ENCODE data around the gene MAPK1IP1L. TPM values are rescaled to one million over a fixed set of nuclear protein-coding genes. Genes with fewer than 3 reads are reported as not detected.

The MAPK1IP1L gene
- total RNA-seq, 1 donor from 2014 or later = 72.5 TPM

DNA sequence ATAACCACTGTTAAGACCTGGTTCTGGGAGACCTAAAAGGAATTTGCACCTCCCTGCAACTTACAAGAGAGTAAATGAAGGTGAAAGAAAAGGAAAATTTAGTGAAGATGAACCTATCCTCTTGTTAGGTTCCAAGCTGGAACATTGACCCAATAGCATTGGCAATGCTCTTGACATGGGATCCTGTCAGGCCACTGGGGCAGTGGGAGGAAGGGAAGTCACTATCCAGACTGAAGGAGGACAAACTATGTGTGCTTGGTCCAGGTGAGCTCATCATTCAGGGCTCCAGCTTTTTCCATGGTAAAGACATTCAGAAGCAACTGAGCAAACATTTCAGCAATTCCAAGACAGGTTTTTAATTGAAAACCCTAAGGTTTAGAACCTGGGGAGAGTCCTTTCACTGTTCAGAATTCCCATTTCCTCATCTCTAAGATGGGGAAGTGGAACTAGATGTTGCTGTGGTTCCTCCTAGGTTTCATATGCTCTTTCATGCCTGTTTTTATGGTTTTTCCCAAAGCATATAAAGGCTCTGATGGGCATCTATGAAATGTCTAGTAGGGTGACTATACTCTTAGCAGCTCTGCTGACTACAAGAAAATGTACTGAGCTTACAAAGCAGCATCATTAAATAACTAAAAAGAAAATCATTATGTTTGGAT lies 33.1 kb downstream of the MAPK1IP1L start:
- TF ChIP-seq, protein P1, sequence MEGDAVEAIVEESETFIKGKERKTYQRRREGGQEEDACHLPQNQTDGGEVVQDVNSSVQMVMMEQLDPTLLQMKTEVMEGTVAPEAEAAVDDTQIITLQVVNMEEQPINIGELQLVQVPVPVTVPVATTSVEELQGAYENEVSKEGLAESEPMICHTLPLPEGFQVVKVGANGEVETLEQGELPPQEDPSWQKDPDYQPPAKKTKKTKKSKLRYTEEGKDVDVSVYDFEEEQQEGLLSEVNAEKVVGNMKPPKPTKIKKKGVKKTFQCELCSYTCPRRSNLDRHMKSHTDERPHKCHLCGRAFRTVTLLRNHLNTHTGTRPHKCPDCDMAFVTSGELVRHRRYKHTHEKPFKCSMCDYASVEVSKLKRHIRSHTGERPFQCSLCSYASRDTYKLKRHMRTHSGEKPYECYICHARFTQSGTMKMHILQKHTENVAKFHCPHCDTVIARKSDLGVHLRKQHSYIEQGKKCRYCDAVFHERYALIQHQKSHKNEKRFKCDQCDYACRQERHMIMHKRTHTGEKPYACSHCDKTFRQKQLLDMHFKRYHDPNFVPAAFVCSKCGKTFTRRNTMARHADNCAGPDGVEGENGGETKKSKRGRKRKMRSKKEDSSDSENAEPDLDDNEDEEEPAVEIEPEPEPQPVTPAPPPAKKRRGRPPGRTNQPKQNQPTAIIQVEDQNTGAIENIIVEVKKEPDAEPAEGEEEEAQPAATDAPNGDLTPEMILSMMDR (IDR thresholded peaks at IDR 0.05) = no peak
- Histone ChIP-seq H3K27me3 (no peaks in the 10 kb centered on the region), H3K4me1 (no peaks in the 10 kb centered on the region), H3K9me3 (no peaks in the 10 kb centered on the region), H3K4me3 (no peak overlapping the region), H3K27ac (no peak overlapping the region), H3K36me3 (no peaks in the 10 kb centered on the region)
- DNase-seq (no peak), ATAC-seq (peak; percentile 47)
- intact Hi-C loops (cut with DNase I) = no loop called here

DNA sequence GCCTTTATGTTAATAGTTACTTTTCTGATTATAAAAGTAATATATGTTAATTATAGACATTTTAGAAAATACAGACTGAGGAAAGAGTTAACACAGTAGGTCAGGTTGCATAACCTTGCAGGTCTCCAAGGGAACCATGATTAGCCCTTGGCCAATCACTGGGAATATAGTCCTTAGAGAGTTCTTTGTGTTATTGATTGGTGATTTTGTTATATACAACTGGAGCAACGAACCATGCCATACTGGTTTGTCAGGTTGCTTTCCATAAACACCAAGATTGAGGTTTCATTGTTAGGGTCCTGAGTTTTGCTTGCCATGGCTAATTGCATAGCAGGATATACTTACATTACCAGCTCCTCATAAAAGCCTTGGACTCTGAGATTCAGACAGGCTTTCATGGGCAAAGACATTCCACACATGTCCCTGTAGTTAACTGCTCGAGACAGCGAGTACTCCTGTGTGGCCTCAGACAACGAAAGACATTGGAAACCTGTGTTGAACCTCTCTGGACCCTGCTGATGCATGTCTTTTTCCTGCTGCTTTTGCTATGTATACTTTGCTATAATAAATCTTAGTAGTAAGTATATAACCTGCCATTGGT lies 33.7 kb downstream of the MAPK1IP1L start:
- TF ChIP-seq, protein P1 (IDR thresholded peaks at IDR 0.05) = no peak
- ATAC-seq (no peak), DNase-seq (no peak)
- Histone ChIP-seq H3K27me3 (no peaks in the 10 kb centered on the region), H3K4me1 (no peaks in the 10 kb centered on the region), H3K27ac (no peak overlapping the region), H3K4me3 (no peak overlapping the region), H3K9me3 (no peaks in the 10 kb centered on the region), H3K36me3 (no peaks in the 10 kb centered on the region)
- intact Hi-C loops (cut with DNase I) = no loop called here

GRCh38 chr14:55086938-55087337 lies 35.5 kb downstream of the MAPK1IP1L start:
- no peaks in the 10 kb centered on the region for H3K9me3 ChIP-seq
- H3K4me1 ChIP-seq = no peaks in the 10 kb centered on the region
- no peaks in the 10 kb centered on the region for H3K27me3 ChIP-seq
- intact Hi-C loops (cut with DNase I) = no loop called here
- TF ChIP-seq, protein P1 (IDR thresholded peaks at IDR 0.05) = no peak
- no peaks in the 10 kb centered on the region for H3K36me3 ChIP-seq
- DNase-seq (no peak), ATAC-seq (no peak)
- no peak overlapping the region for H3K27ac ChIP-seq
- H3K4me3 ChIP-seq = no peak overlapping the region

DNA sequence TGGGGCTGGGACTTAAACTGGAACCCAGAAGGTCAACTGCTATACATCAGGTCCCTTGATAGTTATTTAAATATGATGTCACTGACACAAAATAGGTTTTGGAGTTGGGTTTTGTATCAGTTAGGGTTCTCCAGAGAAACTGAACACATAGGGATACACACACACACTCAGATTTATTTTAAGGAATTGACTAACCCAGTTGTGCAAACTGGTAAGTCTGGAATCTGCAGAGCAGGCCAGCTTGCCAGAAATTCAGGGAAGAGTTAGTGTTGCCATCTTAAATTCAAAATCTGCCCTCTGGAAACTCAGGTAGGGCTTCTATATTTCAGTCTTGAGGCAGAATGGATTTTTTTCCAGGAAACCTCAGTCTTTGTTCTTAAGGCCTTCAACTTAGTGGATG lies 36.9 kb downstream of the MAPK1IP1L start:
- ATAC-seq = no peak
- TF ChIP-seq, protein P1 (IDR thresholded peaks at IDR 0.05) = no peak
- intact Hi-C loops (cut with DNase I) = no loop called here

GRCh38 chr14:55092341-55092740 lies 40.9 kb downstream of the MAPK1IP1L start:
- Histone ChIP-seq H3K36me3 (no peaks in the 10 kb centered on the region), H3K9me3 (no peaks in the 10 kb centered on the region), H3K4me1 (peaks cover under 1% of the 10 kb centered on the region), H3K27ac (no peak overlapping the region), H3K27me3 (no peaks in the 10 kb centered on the region), H3K4me3 (no peak overlapping the region)
- TF ChIP-seq, protein P1 (IDR thresholded peaks at IDR 0.05) = no peak
- ATAC-seq (no peak), DNase-seq (no peak)
- intact Hi-C loops (cut with DNase I) = loop anchor here (5.0 kb wide), 1 partner anchor 70 kb away; no protein-coding TSS in a partner anchor

More for the DNA sequence above, 36.9 kb downstream of the MAPK1IP1L start:
- no peaks in the 10 kb centered on the region for H3K9me3 ChIP-seq
- no peak overlapping the region for H3K27ac ChIP-seq
- H3K4me3 ChIP-seq = no peak overlapping the region
- H3K4me1 ChIP-seq = no peaks in the 10 kb centered on the region
- H3K27me3 ChIP-seq = no peaks in the 10 kb centered on the region
- no peak for DNase-seq
- no peaks in the 10 kb centered on the region for H3K36me3 ChIP-seq

Data from upper lobe of right lung (tissue), 1 donor.